C4-2B (cell line): ENCODE results near the gene ARHGEF12.

Experiments used
- CTCF ChIP-seq: fragments of 450-650 bp; conservative IDR thresholded peaks from 2 replicates; pipeline ENCODE4 v1.5.1; 2017; ENCODE audit warnings: mild to moderate bottlenecking
- ZFX ChIP-seq: fragments of 450-650 bp; IDR thresholded peaks from 2 replicates; pipeline ENCODE4 v1.6.1; 2017

- TF ChIP-seq CTCF: no peak
- no peak for TF ChIP-seq ZFX
Observed at GRCh38 chr11:120509346-120510053, 173.3 kb downstream of the ARHGEF12 start.
